HG03521 (cell line): Measurements from ENCODE around the gene DLG1.
"Not testable (repeated sequence)": the region's sequence is repeated elsewhere in the genome, so short reads cannot be mapped to it uniquely, and the experiment has no call there.

Experiments used
- ATAC-seq: cut with Tn5 transposase; IDR thresholded peaks from one replicate; pipeline ENCODE4 v1.9.1; 2021; ENCODE audit warnings: mild to moderate bottlenecking, moderate library complexity; ENCODE audit not compliant: unreplicated experiment

DLG1 gene

GRCh38 chr3:197216914-197217313, 81.5 kb downstream of the DLG1 start:
- no peak for ATAC-seq

GRCh38 chr3:197216169-197216860, 82.1 kb downstream of the DLG1 start:
- ATAC-seq, result no peak

- ATAC-seq, result no peak
Observed at GRCh38 chr3:197212290-197212689, 86.1 kb downstream of the DLG1 start.

- ATAC-seq, result not testable (repeated sequence)
Observed at GRCh38 chr3:197211698-197212097, 86.7 kb downstream of the DLG1 start.

GRCh38 chr3:197209366-197210260, 88.8 kb downstream of the DLG1 start:
- no peak for ATAC-seq

GRCh38 chr3:197206913-197207312, 91.5 kb downstream of the DLG1 start:
- no peak for ATAC-seq

- no peak for ATAC-seq
Observed at GRCh38 chr3:197205675-197206074, 92.7 kb downstream of the DLG1 start.

GRCh38 chr3:197205265-197205664, 93.1 kb downstream of the DLG1 start:
- no peak for ATAC-seq

GRCh38 chr3:197204736-197205135, 93.7 kb downstream of the DLG1 start:
- ATAC-seq, result no peak

GRCh38 chr3:197203714-197204146, 94.7 kb downstream of the DLG1 start:
- ATAC-seq, result no peak

GRCh38 chr3:197202694-197203093, 95.7 kb downstream of the DLG1 start:
- ATAC-seq, result no peak

GRCh38 chr3:197201791-197202452, 96.5 kb downstream of the DLG1 start:
- no peak for ATAC-seq

- ATAC-seq, result not testable (repeated sequence)
Observed at GRCh38 chr3:197200856-197201255, 97.6 kb downstream of the DLG1 start.

GRCh38 chr3:197197334-197197733, 101.1 kb downstream of the DLG1 start:
- no peak for ATAC-seq

GRCh38 chr3:197196192-197196591, 102.2 kb downstream of the DLG1 start:
- no peak for ATAC-seq

- no peak for ATAC-seq
Observed at GRCh38 chr3:197195326-197195725, 103.1 kb downstream of the DLG1 start.

GRCh38 chr3:197193759-197194158, 104.7 kb downstream of the DLG1 start:
- ATAC-seq, result not testable (repeated sequence)

- no peak for ATAC-seq
Observed at GRCh38 chr3:197191897-197192296, 106.5 kb downstream of the DLG1 start.

GRCh38 chr3:197189623-197190022, 108.8 kb downstream of the DLG1 start:
- no peak for ATAC-seq

GRCh38 chr3:197188963-197189362, 109.4 kb downstream of the DLG1 start:
- no peak for ATAC-seq

GRCh38 chr3:197186887-197187588, 111.4 kb downstream of the DLG1 start:
- no peak for ATAC-seq
